Effector CD8-positive, alpha-beta T cell (primary cell): ENCODE data around the gene EMILIN3.
"Not testable (repeated sequence)": the region's sequence is repeated elsewhere in the genome, so short reads cannot be mapped to it uniquely, and the experiment has no call there.

Experiments
- DNase-seq: peaks from one replicate; lab custom pipeline; 2025; lab: John Stamatoyannopoulos, UW

EMILIN3 gene

GRCh38 chr20:41318271-41318649, 48.4 kb downstream of the EMILIN3 start:
- no peak for DNase-seq

DNA sequence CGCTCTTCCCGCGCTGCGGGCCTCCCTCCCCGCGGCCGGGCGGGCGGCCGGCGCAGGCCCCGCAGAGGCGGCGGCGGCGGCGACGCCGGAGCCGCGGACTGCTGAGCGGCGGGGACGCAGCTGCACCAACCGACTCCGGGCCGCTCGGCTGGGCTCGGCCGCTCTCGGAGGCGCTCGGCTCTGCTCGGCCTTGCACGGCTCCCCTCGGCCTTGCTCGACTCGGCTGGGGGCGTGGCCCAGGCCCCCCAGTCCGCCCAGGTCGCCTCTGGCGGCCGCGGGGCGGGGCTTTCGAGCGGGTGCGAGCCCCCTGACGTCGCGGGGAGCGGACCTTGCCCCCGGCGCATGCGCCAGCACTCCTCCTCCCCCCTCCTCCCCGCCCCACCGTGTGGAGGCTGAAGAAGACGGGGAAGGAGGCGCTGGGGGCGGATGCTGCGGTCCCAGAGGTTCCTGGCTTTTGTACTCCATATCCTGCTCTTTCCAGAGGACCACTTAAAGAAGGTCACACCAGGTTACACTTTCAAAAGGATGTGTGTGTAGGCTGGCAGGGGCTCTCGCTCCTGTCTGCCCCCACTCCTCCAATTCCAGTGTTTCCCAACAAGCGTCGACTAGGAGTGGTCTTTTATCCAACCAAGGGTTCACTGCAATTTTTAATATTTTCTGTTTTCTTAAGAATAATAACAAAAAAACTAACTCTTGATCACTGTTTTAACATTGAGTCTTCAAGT, 48.9 kb downstream of the EMILIN3 start, which contains the start of gene ZHX3:
Gene ZHX3 (minus strand): TSS at position 186 of the 725 bp plus-strand sequence. CDS start 112,815 bp downstream, outside the sequence.
- DNase-seq, result peak; percentile 94

- peak; percentile 71 for DNase-seq
These were observed 49.7 kb downstream of the EMILIN3 start for GRCh38 chr20:41316602-41317545.

DNA sequence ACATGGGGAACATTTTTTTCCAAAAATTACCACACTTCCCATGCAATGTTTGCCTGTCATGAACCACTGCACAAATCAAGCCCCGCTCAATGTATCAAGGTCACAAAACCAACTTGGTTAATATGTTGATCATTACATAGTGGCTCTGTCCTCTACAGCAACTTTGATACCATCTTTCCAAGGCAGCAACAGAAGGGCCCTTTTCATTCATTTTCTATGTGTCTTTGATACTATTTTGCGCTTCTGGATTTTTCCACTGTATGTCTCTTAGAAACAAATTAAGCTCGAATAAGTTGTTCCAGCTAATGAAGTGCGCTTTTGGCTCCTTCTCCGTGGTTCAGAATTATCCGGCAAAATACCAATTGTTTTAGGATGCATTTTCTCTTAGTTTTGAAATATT, 50.6 kb downstream of the EMILIN3 start:
- no peak for DNase-seq

DNA sequence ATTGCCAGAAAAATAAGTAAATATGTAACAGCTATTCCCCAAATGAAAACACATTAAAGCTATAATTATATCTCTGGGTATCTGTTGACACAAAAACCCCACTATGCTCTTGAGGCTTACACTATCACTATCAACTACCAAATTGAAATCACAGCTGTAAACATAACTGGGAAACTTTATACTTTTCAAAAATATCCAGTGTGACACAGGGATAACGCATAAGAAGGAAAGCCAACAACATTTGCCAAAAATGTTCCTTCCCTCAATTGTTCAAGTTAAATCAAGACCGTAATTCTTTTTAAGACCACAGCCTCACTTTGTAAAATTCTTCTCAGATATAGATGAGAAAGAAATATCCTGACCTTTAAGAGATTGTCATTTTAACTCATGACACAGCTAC, 52.2 kb downstream of the EMILIN3 start:
- no peak for DNase-seq

DNA sequence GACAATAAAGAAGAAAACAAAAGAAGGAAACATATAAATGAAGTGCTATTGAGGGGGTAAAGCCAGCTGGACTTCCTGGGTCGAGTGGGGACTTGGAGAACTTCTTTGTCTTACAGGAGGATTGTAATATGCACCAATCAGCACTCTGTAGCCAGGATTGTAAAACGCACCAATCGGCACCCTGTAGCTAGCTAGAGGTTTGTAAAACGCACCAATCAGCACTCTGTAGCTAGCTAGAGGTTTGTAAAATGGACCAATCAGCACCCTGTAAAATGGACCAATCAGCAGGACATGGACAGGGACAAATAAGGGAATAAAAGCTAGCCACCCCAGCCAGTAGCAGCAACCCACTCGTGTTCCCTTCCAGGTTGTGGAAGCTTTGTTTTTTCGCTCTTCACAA, 54.6 kb downstream of the EMILIN3 start:
- DNase-seq, result not testable (repeated sequence)
